ENCODE data around the gene RILPL2. TPM values are rescaled to one million over a fixed set of nuclear protein-coding genes. Genes with fewer than 3 reads are reported as not detected.

RILPL2 gene
- total and polyA plus RNA-seq, 4 donors = 7.7 to 40.7 (median 12.9) TPM

GRCh38 chr12:123404581-123404980 lies 31.9 kb downstream of the RILPL2 start:
- DNase-seq (no peak), ATAC-seq (ENCODE audit: insufficient read depth, low FRiP score) (no peak)
- Histone ChIP-seq H3K27ac (ENCODE audit: low read depth in 1 of 2, low read length in 1 of 2) (no peak overlapping the region), H3K4me1 (ENCODE audit: control insufficient read depth in 5 of 5, insufficient read depth in 5 of 5, low read length in 5 of 5) (peaks cover 0 to 7% (median 0%) of the 10 kb centered on the region in 5 donors), H3K36me3 (ENCODE audit: control insufficient read depth in 4 of 4, insufficient read depth in 4 of 4, low read length in 4 of 4) (peaks cover 27 to 51% (median 37%) of the 10 kb centered on the region in 4 donors), H3K9me3 (ENCODE audit: control insufficient read depth in 4 of 4, insufficient read depth in 3 of 4, low read length in 3 of 4) (no peaks in the 10 kb centered on the region), H3K9ac (ENCODE audit: insufficient read depth in 1 of 2, low read length in 2 of 2) (no peak overlapping the region), H3K4me3 (no peak overlapping the region), H3K27me3 (ENCODE audit: control insufficient read depth in 3 of 3, insufficient read depth in 3 of 3, low read length in 2 of 3) (no peaks in the 10 kb centered on the region)
- TF ChIP-seq CTCF (IDR thresholded peaks at IDR 0.05; ENCODE audit: control extremely low read depth, extremely low read depth) = no peak
- WGBS, 2 donors = 87 to 92% methylated on average over 9 of the region's 9 CpGs

DNA sequence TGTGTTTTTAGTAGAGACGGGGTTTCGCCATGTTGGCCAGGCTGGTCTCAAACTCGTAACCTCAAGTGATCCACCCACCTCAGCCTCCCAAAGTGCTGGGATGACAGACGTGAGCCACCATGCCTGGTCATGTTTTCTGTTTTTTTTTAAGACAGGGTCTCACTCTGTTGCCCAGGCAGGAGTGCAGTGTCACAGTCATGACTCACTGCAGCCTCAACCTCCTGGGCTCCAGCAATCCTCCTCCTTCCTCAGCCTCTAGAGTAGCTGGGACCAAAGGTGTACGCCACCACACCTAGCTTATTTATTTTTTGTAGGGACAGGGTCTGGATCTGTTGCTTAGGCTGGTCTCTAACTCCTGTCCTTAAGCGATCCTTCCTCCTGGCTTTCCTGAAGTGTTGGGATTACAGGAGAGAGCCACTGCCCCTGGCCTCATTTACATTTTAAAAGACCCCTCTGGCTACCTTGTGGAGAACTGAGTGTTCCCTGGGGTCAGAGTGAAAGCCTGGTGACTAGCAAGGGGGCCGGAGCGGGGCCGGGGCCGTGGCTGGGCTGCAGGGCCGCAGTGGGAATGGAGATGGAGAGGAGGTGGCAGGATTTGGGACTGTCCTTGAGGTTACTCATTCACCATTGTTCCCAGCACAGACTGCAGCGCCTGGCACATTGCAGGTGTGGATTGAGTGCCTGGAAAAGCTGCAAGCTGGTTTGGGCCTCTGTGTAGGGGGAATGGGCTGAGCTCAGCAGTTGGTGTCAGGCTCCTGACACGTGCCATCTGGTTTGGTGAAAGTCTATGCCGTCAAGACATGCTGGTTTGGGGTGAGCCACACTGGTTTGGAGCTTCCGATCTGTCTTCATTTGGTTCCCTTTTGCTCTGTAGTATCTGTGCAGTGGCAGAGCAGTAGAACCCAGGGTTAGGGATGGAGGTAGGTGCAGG lies 34.5 kb downstream of the RILPL2 start:
- Histone ChIP-seq H3K9ac (ENCODE audit: insufficient read depth in 1 of 2, low read length in 2 of 2) (no peak overlapping the region), H3K27ac (ENCODE audit: low read depth in 1 of 2, low read length in 1 of 2) (peak overlapping the region in 1 of 2 donors; percentile 28)
- ATAC-seq (ENCODE audit: insufficient read depth, low FRiP score) = no peak

GRCh38 chr12:123399255-123399617 lies 37.2 kb downstream of the RILPL2 start:
- ATAC-seq (ENCODE audit: insufficient read depth, low FRiP score) (no peak), DNase-seq (no peak)
- H3K36me3 ChIP-seq (ENCODE audit: control insufficient read depth in 4 of 4, insufficient read depth in 4 of 4, low read length in 4 of 4) = peaks cover 15 to 61% (median 42%) of the 10 kb centered on the region in 4 donors
- peak overlapping the region in 1 of 2 donors; percentile 61 for H3K27ac ChIP-seq (ENCODE audit: low read depth in 1 of 2, low read length in 1 of 2)
- no peaks in the 10 kb centered on the region for H3K27me3 ChIP-seq (ENCODE audit: control insufficient read depth in 3 of 3, insufficient read depth in 3 of 3, low read length in 2 of 3)
- H3K4me3 ChIP-seq = no peak overlapping the region
- no peak overlapping the region for H3K9ac ChIP-seq (ENCODE audit: insufficient read depth in 1 of 2, low read length in 2 of 2)
- no peak for TF ChIP-seq CTCF (IDR thresholded peaks at IDR 0.05; ENCODE audit: control extremely low read depth, extremely low read depth)
- peaks cover 0 to 16% (median 0%) of the 10 kb centered on the region in 5 donors for H3K4me1 ChIP-seq (ENCODE audit: control insufficient read depth in 5 of 5, insufficient read depth in 5 of 5, low read length in 5 of 5)
- H3K9me3 ChIP-seq (ENCODE audit: control insufficient read depth in 4 of 4, insufficient read depth in 3 of 4, low read length in 3 of 4) = no peaks in the 10 kb centered on the region
- 88 to 96% methylated on average over 6 of the region's 6 CpGs for WGBS, 2 donors

More for the DNA sequence above, 34.5 kb downstream of the RILPL2 start:
- DNase-seq = peak in 1 of 3 donors; percentile 28
- no peaks in the 10 kb centered on the region for H3K27me3 ChIP-seq (ENCODE audit: control insufficient read depth in 3 of 3, insufficient read depth in 3 of 3, low read length in 2 of 3)
- TF ChIP-seq CTCF (IDR thresholded peaks at IDR 0.05; ENCODE audit: control extremely low read depth, extremely low read depth) = no peak
- no peaks in the 10 kb centered on the region for H3K9me3 ChIP-seq (ENCODE audit: control insufficient read depth in 4 of 4, insufficient read depth in 3 of 4, low read length in 3 of 4)
- 85 to 89% methylated on average over 15 of the region's 15 CpGs for WGBS, 2 donors
- H3K4me3 ChIP-seq = no peak overlapping the region
- H3K4me1 ChIP-seq (ENCODE audit: control insufficient read depth in 5 of 5, insufficient read depth in 5 of 5, low read length in 5 of 5) = peaks cover 0 to 16% (median 0%) of the 10 kb centered on the region in 5 donors
- peaks cover 21 to 59% (median 41%) of the 10 kb centered on the region in 4 donors for H3K36me3 ChIP-seq (ENCODE audit: control insufficient read depth in 4 of 4, insufficient read depth in 4 of 4, low read length in 4 of 4)

All from lung (tissue), 12 donors.